GOT3 (cell line): ENCODE measurements around the gene FNDC1.

ENCODE experiments used
- DNase-seq: peaks from one replicate; lab custom pipeline; 2025; ENCODE audit warnings: mixed read lengths; lab: John Stamatoyannopoulos, UW

Gene FNDC1

DNA sequence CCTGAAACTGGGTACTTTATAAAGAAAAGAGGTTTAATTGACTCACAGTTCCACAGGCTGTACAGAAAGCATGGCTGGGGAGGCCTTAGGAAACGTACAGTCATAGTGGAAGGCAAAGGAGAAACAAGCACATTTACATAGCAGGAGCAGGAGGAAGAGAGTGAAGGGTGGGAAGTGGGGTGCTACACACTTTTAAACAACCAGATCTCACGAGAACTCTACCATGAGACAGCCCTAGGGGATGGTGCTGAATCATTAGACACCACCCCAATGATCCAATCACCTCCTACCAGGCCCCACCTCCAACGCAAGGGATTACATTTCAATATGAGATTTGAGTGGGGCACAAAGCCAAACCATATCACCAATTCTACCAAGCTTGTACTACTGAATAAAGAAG is 7.4 kb upstream of the FNDC1 start:
- no peak for DNase-seq

DNA sequence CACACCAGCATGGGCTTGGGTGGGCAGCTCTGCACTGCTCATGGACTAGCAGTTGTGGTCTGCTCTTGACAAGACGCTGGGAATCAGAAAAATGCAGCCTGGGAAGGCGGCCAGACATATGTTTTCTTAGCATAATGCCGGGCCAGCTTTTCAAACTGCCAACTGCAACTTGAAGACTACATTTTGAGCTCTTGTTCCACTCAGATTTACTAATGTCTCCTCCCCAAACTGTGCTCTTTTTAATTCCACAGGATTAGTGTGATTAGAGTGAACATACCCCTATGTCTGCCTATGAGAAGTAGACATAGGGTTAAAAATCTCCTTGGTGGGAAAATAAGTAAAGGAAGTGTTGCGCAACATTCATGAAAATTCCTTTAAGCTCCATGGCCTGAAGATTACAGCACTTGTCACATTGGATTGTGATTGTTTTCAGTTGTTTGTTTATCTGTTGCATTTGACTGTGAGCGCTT is 5.3 kb upstream of the FNDC1 start:
- no peak for DNase-seq

DNA sequence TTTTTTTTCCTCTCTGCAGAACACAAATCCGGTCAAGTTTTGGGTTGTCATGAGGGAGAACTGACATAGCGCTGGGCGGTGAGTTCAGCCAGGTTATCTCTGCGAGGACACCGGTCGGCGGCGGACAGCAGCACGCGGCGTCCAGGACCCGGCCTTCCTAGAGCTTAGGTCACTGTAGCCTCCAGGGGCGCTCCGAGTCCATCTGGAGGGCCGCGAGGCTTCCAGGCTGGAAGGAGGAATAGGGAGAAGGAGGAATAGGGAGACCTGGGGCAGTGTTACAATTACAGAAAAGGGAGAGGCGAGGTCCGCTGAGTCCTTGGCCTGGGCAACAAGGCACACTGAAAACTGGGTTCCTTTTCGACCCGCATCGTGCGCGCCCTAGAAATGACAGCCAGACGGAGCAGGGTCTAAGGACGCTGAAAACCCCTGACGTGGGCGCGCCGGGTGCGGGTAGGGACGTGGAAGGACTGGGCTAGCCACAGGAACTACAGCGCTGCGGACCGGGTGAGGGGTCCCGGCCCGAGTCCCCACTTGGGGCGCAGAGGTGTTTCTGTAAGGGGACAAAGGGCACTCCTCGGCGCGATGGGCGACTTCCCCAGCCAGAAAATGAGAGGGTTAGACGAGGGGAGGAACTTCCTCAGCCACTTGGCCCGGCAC is 536 bp upstream of the FNDC1 start:
- DNase-seq, result no peak

GRCh38 chr6:159169557-159170332 is 545 bp downstream of the FNDC1 start:
- DNase-seq, result peak; percentile 28

DNA sequence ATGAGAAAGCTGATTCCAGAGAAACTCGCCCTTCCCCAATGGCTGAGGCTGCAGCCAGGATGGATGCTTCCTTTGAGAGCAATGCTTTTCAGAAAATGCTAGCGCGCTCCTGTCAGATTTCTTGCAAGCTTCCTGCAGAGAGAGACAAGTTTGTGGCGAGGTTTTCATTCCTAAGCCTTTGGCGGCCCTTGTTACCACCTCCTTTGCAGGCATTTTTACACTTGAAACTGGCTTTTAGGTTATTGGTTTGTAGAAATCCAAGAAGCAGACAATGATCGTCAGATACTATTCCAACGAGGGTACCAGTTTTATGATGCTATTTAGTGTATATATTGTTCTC is 1.1 kb downstream of the FNDC1 start:
- DNase-seq, result no peak

- no peak for DNase-seq
These were observed 2.0 kb downstream of the FNDC1 start for GRCh38 chr6:159170999-159171712.

GRCh38 chr6:159172091-159172491 is 2.9 kb downstream of the FNDC1 start:
- no peak for DNase-seq

GRCh38 chr6:159174263-159174969 is 5.2 kb downstream of the FNDC1 start:
- peak; percentile 37 for DNase-seq

DNA sequence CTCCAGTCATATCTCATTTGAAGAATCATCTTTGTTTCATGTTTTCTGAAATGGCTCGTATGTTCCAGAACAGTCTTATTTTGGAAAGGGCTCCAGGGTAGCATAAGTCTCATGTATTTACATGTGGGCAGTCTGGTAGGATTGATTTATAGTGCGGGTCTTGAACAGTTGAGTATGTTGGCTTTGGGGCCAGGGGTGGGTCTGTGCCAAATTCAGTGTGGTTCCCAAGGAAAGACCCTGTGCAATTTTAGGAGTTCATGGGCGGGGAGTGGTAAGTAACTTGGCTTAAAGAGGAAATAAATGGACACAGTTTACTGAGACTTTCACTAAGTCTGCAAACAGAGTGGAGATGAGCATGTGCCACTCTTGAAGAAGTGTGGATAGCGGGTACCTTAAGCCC is 7.7 kb downstream of the FNDC1 start:
- DNase-seq, result no peak

DNA sequence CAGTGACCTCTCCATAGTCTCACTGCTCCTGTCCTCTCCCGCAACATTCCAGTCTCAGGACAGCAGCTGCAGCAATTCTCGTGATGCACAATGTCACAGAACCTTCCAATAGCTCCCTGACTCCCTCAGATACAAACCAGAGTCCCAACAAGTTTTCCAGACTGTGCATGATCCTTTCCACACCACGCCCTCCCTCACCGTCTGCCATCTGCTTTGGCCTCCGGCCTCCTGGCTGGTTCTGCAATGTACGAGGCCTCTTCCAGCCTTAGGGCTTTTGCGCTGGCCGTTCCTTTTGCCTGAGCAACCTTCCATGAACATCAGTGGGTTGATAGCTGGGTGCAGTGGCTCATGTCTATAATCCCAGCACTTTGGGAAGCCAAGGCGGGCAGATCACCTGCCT is 9.6 kb downstream of the FNDC1 start:
- no peak for DNase-seq

DNA sequence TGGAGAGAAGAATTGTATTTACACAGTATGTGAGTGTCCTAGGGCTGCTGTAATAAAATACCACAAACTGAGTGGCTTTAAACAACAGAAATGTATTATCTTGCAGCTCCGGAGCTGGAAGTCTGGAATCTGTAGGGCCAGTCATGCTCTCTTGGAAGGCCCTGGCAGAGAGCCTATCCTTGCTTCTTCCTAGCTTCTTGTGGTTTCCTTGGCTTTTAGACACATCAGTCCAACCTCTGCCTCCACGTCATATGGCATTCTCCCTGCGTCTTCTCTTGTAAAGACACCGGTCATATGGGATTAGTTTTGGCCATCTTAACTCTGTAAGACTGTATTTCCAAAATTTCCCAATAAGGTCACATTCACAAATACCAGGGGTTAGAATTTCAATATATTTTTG is 10.8 kb downstream of the FNDC1 start:
- no peak for DNase-seq

- DNase-seq, result no peak
These were observed 12.7 kb downstream of the FNDC1 start for GRCh38 chr6:159181914-159182313.

GRCh38 chr6:159184559-159184958 is 15.4 kb downstream of the FNDC1 start:
- DNase-seq, result no peak

DNA sequence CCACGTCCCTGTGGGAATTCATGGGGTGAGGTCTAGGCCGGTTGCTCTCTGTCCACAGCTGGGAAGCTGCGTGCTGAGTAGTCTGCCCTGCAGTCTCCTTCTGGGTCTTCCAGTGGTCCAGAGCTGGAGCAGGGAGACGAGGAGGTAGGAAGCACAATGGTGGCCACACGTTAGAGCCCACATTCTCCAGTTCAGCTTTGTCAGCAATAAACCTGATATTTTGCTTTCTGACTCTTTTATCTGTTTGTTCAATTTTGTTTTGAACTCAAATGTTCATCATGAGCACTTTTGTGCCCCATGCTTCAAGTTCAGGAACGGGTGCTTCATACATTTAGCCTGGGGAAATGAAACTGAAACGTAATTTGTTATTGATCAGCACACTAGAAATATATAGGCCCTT is 21.3 kb downstream of the FNDC1 start:
- DNase-seq, result no peak

DNA sequence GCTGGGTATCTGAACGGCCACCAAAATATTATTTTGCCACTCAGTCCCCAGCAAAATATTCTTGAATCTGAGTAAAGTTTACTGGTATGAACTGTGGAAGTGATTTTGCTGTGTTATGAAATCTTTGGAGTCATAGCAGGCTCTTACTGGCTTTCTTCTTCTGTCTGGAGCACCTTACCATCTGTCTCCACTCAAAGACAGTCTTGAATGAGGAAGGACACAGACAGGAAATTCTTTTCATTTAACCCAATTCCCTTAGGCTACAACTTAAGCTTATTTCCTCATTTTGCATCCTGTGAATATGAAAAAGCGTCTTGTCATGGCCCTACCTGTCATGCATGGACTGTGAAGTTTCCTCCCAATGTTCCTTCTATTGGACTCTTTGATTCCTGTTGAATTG is 24.7 kb downstream of the FNDC1 start:
- DNase-seq, result no peak

- no peak for DNase-seq
These were observed 25.2 kb downstream of the FNDC1 start for GRCh38 chr6:159194421-159194820.

- DNase-seq, result no peak
These were observed 27.3 kb downstream of the FNDC1 start for GRCh38 chr6:159196430-159196975.

DNA sequence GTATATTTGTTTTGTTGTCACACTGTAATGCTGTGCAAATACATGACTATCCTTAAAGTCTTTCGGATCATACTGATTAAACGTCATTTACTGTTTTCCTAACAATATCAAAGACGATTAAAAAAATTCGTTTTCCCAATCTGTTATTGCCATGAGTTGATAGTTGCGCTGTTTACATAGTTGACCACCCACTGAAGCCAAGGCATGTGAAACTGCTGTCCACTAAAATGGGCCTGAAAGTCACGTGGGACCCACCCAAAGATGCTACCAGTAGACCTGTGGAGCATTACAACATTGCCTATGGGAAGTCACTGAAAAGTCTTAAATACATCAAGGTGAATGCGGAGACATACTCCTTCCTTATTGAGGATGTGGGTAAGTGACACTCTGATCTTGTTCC is 28.1 kb downstream of the FNDC1 start:
- DNase-seq, result no peak

DNA sequence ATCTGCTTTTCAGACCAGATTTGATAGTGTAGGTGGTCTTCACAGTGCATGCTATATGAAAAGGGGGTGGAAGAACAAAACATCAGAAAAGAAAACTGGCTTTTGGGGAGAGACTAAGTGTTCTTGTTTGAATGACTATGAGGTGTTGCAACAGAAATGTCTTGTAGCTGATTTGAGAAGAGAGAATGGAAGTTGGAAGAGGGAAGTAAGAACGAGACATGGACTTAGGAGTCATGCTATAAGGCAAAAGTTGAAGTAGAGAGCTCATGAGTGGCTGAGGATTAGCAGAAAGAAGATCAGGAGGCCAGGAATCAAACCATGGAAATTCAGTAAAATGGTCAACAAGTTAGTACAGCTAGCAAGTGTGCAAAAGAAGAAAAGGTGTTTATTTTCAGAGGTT is 32.1 kb downstream of the FNDC1 start:
- DNase-seq, result no peak

DNA sequence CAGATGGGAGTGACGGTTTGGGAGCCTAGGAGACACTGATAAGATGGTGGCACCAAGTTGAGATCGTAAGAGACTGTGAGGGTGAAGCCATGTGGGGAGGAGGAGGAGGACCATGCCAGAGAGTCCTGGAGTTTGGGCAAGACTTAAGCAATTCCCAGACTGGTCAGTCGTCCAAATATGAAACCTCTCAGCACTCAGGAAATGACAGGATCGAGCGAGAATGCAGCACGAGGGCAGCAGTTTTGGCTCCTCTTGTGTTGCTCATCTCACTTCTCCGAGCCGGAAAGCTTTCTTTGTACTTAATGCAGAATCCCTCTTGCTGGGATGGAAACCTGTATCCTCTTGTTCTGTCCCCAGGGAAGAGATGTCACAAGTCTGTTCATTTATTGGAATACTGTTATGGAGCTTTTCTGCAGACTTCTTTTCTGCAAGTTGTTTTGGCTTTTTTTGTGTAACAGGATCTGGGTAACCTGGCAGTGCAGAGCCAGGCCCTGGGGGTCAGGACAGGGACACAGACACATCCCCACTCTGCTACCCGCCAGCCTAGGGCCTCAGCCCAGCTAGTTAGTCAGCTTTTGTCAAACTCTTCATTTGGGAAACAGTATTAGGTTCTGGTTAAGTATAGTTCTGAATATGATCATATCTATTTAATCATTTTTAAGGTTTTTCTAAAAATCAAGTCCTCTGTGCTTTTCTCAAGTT is 34.3 kb downstream of the FNDC1 start:
- no peak for DNase-seq

DNA sequence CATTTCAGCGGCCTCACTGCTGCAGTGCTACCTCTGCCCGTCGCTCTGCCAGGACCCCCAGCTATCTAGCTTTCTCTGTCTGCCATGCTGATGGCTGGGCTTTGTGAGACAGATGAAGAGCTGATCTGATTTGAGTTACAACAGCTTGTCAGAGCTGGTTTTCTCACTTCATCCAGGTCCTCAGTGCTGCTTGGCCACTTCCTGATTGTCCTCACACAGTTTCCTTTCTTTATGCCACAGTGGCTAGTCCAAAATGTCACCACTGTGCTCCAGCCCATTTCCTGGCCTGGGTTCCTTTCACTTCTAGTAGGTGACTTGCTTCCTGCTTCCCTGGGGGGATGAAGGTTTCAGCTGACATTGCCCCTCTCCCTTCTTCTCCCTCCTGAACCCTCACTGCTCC is 35.4 kb downstream of the FNDC1 start:
- DNase-seq, result no peak

DNA sequence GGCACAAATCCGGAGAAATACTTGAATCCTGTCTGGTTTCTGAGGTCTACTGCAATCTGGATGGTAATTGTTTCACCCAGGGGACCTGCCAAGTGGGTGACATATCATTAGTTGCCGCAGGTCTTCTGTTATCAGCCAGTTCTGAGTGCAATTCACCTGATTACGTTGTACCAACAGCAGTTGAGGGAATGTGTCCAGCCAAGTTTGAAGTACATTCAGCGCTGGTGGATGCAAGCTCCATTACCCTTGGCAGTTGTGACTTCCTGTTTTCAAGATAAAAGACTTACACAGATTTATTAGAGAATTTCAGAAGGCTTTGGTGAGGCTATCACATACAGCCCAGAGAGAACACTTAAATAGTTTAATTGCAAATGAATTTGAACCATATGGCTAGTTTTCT is 42.8 kb downstream of the FNDC1 start:
- DNase-seq, result no peak
